Measurements from ENCODE around the gene RASL10A. TPM values are rescaled to one million over a fixed set of nuclear protein-coding genes. Genes with fewer than 3 reads are reported as not detected.
A peak's percentile ranks its signal among the peaks of the same experiment; 100 is the strongest.

The RASL10A gene
- total and polyA plus RNA-seq, 2 experiments from 2014 or later = 0.33 to 6.3 TPM

GRCh38 chr22:29313126-29313575 is 2.3 kb downstream of the RASL10A start:
- Histone ChIP-seq H3K27me3 (peaks cover 37% of the 10 kb centered on the region), H3K4me1 (ENCODE audit: insufficient read depth) (peaks cover 18% of the 10 kb centered on the region)
- DNase-seq (ENCODE audit: low spot score) = no peak

GRCh38 chr22:29312218-29313125 is 3.0 kb downstream of the RASL10A start:
- Histone ChIP-seq H2AFZ (no peak overlapping the region), H3K27ac (no peak overlapping the region), H3K9me3 (ENCODE audit: low read depth) (no peaks in the 10 kb centered on the region), H3K4me1 (ENCODE audit: insufficient read depth) (peaks cover 18% of the 10 kb centered on the region), H3K36me3 (replicated peaks; ENCODE audit: insufficient read depth, low read depth) (no peaks in the 10 kb centered on the region), H3K4me3 (no peak overlapping the region), H3K4me2 (no peak overlapping the region), H3K27me3 (peaks cover 37% of the 10 kb centered on the region), H3K79me2 (peaks cover 5% of the 10 kb centered on the region), H4K20me1 (ENCODE audit: insufficient read depth, poor library complexity, severe bottlenecking) (no peaks in the 10 kb centered on the region), H3K9me2 (replicated peaks; ENCODE audit: insufficient read depth) (no peaks in the 10 kb centered on the region)
- DNase-seq (ENCODE audit: low spot score) = no peak
- TF ChIP-seq EZH2 (IDR thresholded peaks at IDR 0.05; ENCODE audit: borderline replicate concordance) (no peak), CTCF (IDR thresholded peaks at IDR 0.05; ENCODE audit: poor library complexity) (no peak), EZH2phosphoT487 (IDR thresholded peaks at IDR 0.05; ENCODE audit: low read depth, severe bottlenecking, unreplicated experiment) (no peak)
- WGBS (ENCODE audit: low lambda C conversion rate, missing lambda C conversion rate) = 95% methylated on average over 21 of the region's 25 CpGs

More at GRCh38 chr22:29313126-29313575, 2.3 kb downstream of the RASL10A start:
- Histone ChIP-seq H3K27ac (no peak overlapping the region), H3K9me3 (ENCODE audit: low read depth) (no peaks in the 10 kb centered on the region), H2AFZ (no peak overlapping the region), H3K4me2 (no peak overlapping the region), H3K36me3 (replicated peaks; ENCODE audit: insufficient read depth, low read depth) (no peaks in the 10 kb centered on the region), H3K79me2 (no peaks in the 10 kb centered on the region), H3K9me2 (replicated peaks; ENCODE audit: insufficient read depth) (no peaks in the 10 kb centered on the region), H4K20me1 (ENCODE audit: insufficient read depth, poor library complexity, severe bottlenecking) (no peaks in the 10 kb centered on the region), H3K4me3 (no peak overlapping the region)
- 38% methylated on average over 28 of the region's 44 CpGs for WGBS (ENCODE audit: low lambda C conversion rate, missing lambda C conversion rate)
- peak; percentile 41 for TF ChIP-seq CTCF (IDR thresholded peaks at IDR 0.05; ENCODE audit: poor library complexity)
- TF ChIP-seq EZH2phosphoT487 (IDR thresholded peaks at IDR 0.05; ENCODE audit: low read depth, severe bottlenecking, unreplicated experiment) = no peak

DNA sequence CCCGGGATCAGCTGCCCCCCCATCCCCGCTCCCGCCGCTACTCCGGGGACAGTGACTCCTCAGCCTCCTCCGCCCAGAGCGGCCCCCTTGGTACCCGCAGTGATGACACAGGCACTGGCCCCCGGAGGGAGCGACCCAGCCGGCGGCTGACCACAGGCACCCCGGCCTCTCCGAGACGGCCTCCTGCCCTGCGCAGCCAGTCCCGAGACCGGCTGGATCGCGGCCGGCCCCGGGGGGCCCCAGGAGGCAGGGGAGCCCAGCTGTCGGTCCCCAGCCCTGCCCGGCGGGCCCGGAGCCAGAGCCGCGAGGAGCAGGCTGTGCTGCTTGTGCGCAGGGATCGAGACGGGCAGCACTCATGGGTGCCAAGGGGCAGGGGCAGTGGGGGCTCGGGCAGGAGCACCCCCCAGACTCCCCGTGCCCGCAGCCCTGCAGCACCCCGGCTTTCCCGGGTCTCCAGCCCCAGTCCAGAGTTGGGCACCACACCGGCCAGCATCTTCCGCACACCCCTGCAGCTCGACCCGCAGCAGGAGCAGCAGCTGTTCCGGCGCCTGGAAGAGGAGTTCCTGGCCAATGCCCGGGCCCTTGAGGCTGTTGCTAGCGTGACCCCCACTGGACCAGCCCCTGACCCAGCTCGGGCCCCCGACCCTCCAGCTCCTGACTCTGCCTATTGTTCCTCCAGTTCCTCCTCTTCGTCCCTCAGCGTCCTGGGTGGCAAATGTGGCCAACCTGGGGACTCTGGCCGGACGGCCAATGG is 3.9 kb downstream of the RASL10A start:
- DNase-seq (ENCODE audit: low spot score) = no peak
- peaks cover 36% of the 10 kb centered on the region for H3K27me3 ChIP-seq
- H3K4me1 ChIP-seq (ENCODE audit: insufficient read depth) = peaks cover 18% of the 10 kb centered on the region
- 90% methylated on average over 35 of the region's 50 CpGs for WGBS (ENCODE audit: low lambda C conversion rate, missing lambda C conversion rate)
- TF ChIP-seq CTCF (IDR thresholded peaks at IDR 0.05; ENCODE audit: poor library complexity) = no peak
- TF ChIP-seq EZH2phosphoT487 (IDR thresholded peaks at IDR 0.05; ENCODE audit: low read depth, severe bottlenecking, unreplicated experiment) = no peak
- no peak for TF ChIP-seq EZH2 (IDR thresholded peaks at IDR 0.05; ENCODE audit: borderline replicate concordance)
- H3K27ac ChIP-seq = no peak overlapping the region
- peaks cover 10% of the 10 kb centered on the region for H3K79me2 ChIP-seq
- no peak overlapping the region for H2AFZ ChIP-seq
- no peak overlapping the region for H3K4me2 ChIP-seq
- H4K20me1 ChIP-seq (ENCODE audit: insufficient read depth, poor library complexity, severe bottlenecking) = no peaks in the 10 kb centered on the region
- H3K9me3 ChIP-seq (ENCODE audit: low read depth) = no peaks in the 10 kb centered on the region
- no peaks in the 10 kb centered on the region for H3K9me2 ChIP-seq (replicated peaks; ENCODE audit: insufficient read depth)
- no peak overlapping the region for H3K4me3 ChIP-seq
- H3K36me3 ChIP-seq (replicated peaks; ENCODE audit: insufficient read depth, low read depth) = no peaks in the 10 kb centered on the region

Data from hepatocyte (in vitro differentiated cells).